Pons (tissue), 1 donor: ENCODE results near the gene SPOCK1.
A peak's percentile ranks its signal among the peaks of the same experiment; 100 is the strongest.

Source experiments
- DNase-seq: peaks from one replicate; pipeline ENCODE4 v3.0.0-alpha.2; 2016; ENCODE audit warnings: low spot score

The SPOCK1 gene

GRCh38 chr5:137221943-137222342 lies 277.2 kb downstream of the SPOCK1 start:
- no peak for DNase-seq

- peak; percentile 75 for DNase-seq
Measured at GRCh38 chr5:137220523-137220927, 278.6 kb downstream of the SPOCK1 start.

- no peak for DNase-seq
Measured at GRCh38 chr5:137218896-137219295, 280.2 kb downstream of the SPOCK1 start.

GRCh38 chr5:137218471-137218870 lies 280.7 kb downstream of the SPOCK1 start:
- DNase-seq: peak; percentile 92

GRCh38 chr5:137217599-137218200 lies 281.4 kb downstream of the SPOCK1 start:
- no peak for DNase-seq

GRCh38 chr5:137216976-137217598 lies 282.0 kb downstream of the SPOCK1 start:
- DNase-seq: no peak

- no peak for DNase-seq
Measured at GRCh38 chr5:137215780-137216179, 283.3 kb downstream of the SPOCK1 start.

GRCh38 chr5:137215261-137215660 lies 283.9 kb downstream of the SPOCK1 start:
- DNase-seq: no peak

- DNase-seq: no peak
Measured at GRCh38 chr5:137214446-137215189, 284.5 kb downstream of the SPOCK1 start.

GRCh38 chr5:137212471-137212870 lies 286.7 kb downstream of the SPOCK1 start:
- no peak for DNase-seq

- no peak for DNase-seq
Measured at GRCh38 chr5:137209232-137209809, 289.8 kb downstream of the SPOCK1 start.

GRCh38 chr5:137207023-137207760 lies 291.9 kb downstream of the SPOCK1 start:
- no peak for DNase-seq

- no peak for DNase-seq
Measured at GRCh38 chr5:137206030-137206715, 293.0 kb downstream of the SPOCK1 start.

- DNase-seq: no peak
Measured at GRCh38 chr5:137205231-137206027, 293.7 kb downstream of the SPOCK1 start.

GRCh38 chr5:137203011-137203632 lies 296.0 kb downstream of the SPOCK1 start:
- DNase-seq: no peak

GRCh38 chr5:137201876-137202275 lies 297.2 kb downstream of the SPOCK1 start:
- DNase-seq: no peak

- DNase-seq: peak; percentile 81
Measured at GRCh38 chr5:137200906-137201700, 298.0 kb downstream of the SPOCK1 start.

GRCh38 chr5:137199966-137200365 lies 299.2 kb downstream of the SPOCK1 start:
- DNase-seq: no peak

- no peak for DNase-seq
Measured at GRCh38 chr5:137199201-137199600, 299.9 kb downstream of the SPOCK1 start.
